Fibroblast of lung (primary cell): ENCODE measurements around the gene UPK1B.

Experiments used
- EZH2 ChIP-seq: IDR thresholded peaks from 2 replicates; pipeline ENCODE4 v1.5.1; 2012; ENCODE audit warnings: low read length, control low read depth, mild to moderate bottlenecking; ENCODE audit errors: missing control alignments
- TF ChIP-seq, protein P1 (sequence below), 2 donors: IDR thresholded peaks in 1 of 2; conservative IDR thresholded peaks in 1 of 2; 1 replicate in 1 of 2; 2 replicates in 1 of 2; pipeline ENCODE4 v1.5.1; 2011 to 2012; ENCODE audit warnings: low read length in 2 of 2, control low read depth in 1 of 2, inconsistent platforms in 1 of 2, low read depth in 1 of 2, mild to moderate bottlenecking in 1 of 2

DNA sequence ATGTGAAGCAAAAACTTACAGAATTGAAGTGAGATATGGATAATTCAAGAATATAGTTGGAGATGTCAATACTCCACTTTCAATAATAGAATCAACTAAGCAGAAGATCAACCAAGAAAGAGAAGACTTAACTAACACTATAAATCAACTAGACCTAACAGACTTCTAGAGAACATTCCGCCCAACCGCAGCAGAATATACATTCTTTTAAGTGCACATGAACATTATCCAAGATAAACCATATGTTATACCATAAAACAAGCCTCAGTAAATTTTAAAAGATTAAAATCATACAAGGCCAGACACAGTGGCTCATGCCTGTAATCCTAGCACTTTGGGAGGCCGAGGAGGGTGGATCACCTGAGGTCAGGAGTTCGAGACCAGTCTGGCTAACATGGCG, 32.9 kb upstream of the UPK1B start:
- TF ChIP-seq, protein P1, sequence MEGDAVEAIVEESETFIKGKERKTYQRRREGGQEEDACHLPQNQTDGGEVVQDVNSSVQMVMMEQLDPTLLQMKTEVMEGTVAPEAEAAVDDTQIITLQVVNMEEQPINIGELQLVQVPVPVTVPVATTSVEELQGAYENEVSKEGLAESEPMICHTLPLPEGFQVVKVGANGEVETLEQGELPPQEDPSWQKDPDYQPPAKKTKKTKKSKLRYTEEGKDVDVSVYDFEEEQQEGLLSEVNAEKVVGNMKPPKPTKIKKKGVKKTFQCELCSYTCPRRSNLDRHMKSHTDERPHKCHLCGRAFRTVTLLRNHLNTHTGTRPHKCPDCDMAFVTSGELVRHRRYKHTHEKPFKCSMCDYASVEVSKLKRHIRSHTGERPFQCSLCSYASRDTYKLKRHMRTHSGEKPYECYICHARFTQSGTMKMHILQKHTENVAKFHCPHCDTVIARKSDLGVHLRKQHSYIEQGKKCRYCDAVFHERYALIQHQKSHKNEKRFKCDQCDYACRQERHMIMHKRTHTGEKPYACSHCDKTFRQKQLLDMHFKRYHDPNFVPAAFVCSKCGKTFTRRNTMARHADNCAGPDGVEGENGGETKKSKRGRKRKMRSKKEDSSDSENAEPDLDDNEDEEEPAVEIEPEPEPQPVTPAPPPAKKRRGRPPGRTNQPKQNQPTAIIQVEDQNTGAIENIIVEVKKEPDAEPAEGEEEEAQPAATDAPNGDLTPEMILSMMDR (conservative IDR thresholded peaks at IDR 0.05 in 1 of 2, IDR thresholded peaks at IDR 0.05 in 1 of 2; ENCODE audit: low read depth in 1 of 2, low read length in 2 of 2), result no peak
- no peak for TF ChIP-seq EZH2
